Measurements from ENCODE around the gene HDAC10.

HDAC10 gene

DNA sequence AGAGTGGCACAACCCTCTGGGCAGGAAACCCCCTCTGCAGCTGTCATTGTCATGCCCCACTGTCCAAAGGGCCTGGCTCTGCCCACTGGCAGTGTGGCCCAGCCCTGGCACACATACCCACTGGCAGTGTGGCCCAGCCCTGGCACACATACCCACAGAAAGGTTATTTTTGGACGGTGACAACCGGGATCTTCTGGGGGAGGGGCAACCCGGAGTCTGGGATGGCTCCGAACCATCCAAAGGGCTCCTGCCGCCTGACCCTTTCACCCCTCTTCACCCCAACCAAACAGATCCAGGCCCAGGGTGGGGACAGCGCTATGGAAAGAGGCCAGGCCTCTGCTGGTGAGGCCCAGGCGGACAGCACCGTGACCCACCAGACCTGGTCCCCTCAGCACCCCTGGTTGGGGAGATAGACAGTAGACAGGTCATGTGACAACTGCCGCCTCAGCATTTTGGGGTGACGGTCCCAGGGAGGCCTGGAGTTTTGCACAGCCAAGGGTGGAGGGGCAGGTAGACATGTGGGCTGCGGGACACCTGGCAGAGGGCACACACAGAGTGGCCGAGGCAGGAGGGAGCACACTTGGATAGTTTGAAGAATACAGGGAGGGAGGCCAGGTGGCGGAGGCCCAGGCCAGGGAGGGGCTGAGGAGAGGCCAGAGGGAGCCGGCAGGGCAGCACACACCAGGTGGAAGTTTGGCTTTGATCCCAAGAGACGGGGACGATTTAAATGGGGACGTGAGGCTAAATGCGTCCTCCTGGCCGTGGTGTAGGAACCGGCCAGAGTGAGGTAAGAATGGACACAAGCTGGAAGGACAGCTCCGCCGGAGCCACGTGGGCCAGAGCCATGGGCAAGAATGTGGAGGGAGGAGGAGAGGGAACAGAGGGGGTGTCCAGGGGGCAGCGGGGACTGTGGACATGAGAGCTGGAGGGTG lies 7.6 kb upstream of the HDAC10 start:
- H3K27me3 ChIP-seq (ENCODE audit: control insufficient read depth, insufficient read depth, low read length) = no peaks in the 10 kb centered on the region

GRCh38 chr22:50257451-50258360 lies 6.6 kb upstream of the HDAC10 start:
- TF ChIP-seq CTCF (IDR thresholded peaks at IDR 0.05) = no peak
- Histone ChIP-seq H3K4me3 (ENCODE audit: low read depth, low read length) (no peak overlapping the region), H3K9ac (no peak overlapping the region), H3K9me3 (ENCODE audit: control insufficient read depth, low read length) (no peaks in the 10 kb centered on the region), H3K27ac (no peak overlapping the region), H3K36me3 (ENCODE audit: control insufficient read depth, insufficient read depth, low read length) (no peaks in the 10 kb centered on the region), H3K4me2 (ENCODE audit: low read length) (no peak overlapping the region), H3K79me2 (no peaks in the 10 kb centered on the region), H3K27me3 (ENCODE audit: control insufficient read depth, insufficient read depth, low read length) (no peaks in the 10 kb centered on the region), H2AFZ (no peak overlapping the region), H3K4me1 (peaks cover 3% of the 10 kb centered on the region)

More for the DNA sequence above, 7.6 kb upstream of the HDAC10 start:
- Histone ChIP-seq H3K27ac (no peak overlapping the region), H3K4me1 (peaks cover 3% of the 10 kb centered on the region), H2AFZ (no peak overlapping the region), H3K4me3 (ENCODE audit: low read depth, low read length) (no peak overlapping the region), H3K4me2 (ENCODE audit: low read length) (no peak overlapping the region), H3K36me3 (ENCODE audit: control insufficient read depth, insufficient read depth, low read length) (no peaks in the 10 kb centered on the region), H3K9ac (no peak overlapping the region), H3K79me2 (no peaks in the 10 kb centered on the region), H3K9me3 (ENCODE audit: control insufficient read depth, low read length) (no peaks in the 10 kb centered on the region)
- no peak for TF ChIP-seq CTCF (IDR thresholded peaks at IDR 0.05)

DNA sequence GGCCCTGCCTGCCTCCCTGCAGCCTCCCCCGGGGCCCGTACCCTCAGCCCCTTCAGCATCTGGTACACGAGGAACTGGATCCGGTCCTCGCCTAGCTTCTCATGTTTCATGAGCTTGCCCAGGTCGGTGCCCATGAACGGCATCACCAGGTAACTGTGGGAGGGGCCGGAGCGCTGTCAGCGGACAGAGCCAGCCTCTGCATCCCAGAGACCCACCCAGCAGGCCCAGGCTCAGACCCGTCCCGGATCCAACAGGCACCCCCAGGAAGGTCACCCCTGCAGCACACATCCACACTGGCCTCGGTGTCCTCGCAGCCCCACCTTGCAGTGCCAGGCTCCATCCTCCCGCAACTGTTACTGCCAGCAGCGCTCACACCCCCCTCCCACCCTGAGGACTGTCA lies 6.0 kb upstream of the HDAC10 start:
- Histone ChIP-seq H3K9ac (no peak overlapping the region), H3K27ac (no peak overlapping the region), H3K36me3 (ENCODE audit: control insufficient read depth, insufficient read depth, low read length) (no peaks in the 10 kb centered on the region), H3K79me2 (no peaks in the 10 kb centered on the region), H3K4me3 (ENCODE audit: low read depth, low read length) (no peak overlapping the region), H3K9me3 (ENCODE audit: control insufficient read depth, low read length) (no peaks in the 10 kb centered on the region), H3K4me2 (ENCODE audit: low read length) (no peak overlapping the region), H3K4me1 (peaks cover under 1% of the 10 kb centered on the region), H2AFZ (no peak overlapping the region), H3K27me3 (ENCODE audit: control insufficient read depth, insufficient read depth, low read length) (no peaks in the 10 kb centered on the region)
- no peak for TF ChIP-seq CTCF (IDR thresholded peaks at IDR 0.05)

GRCh38 chr22:50256258-50256862 lies 5.3 kb upstream of the HDAC10 start:
- Histone ChIP-seq H2AFZ (no peak overlapping the region), H3K4me1 (peaks cover 4% of the 10 kb centered on the region), H3K9me3 (ENCODE audit: control insufficient read depth, low read length) (no peaks in the 10 kb centered on the region), H3K4me2 (ENCODE audit: low read length) (no peak overlapping the region), H3K36me3 (ENCODE audit: control insufficient read depth, insufficient read depth, low read length) (no peaks in the 10 kb centered on the region), H3K27me3 (ENCODE audit: control insufficient read depth, insufficient read depth, low read length) (no peaks in the 10 kb centered on the region), H3K79me2 (no peaks in the 10 kb centered on the region), H3K27ac (no peak overlapping the region), H3K4me3 (ENCODE audit: low read depth, low read length) (no peak overlapping the region), H3K9ac (no peak overlapping the region)
- TF ChIP-seq CTCF (IDR thresholded peaks at IDR 0.05) = no peak
